Ishikawa (cell line): ENCODE results near the gene BMI1.

Experiments
- CEBPB ChIP-seq: IDR thresholded peaks from 2 replicates; pipeline ENCODE4 v1.6.1; 2012
- CREB1 ChIP-seq: IDR thresholded peaks from 2 replicates; pipeline ENCODE4 v1.6.1; 2012; ENCODE audit warnings: low read depth
- EGR1 ChIP-seq: IDR thresholded peaks from 2 replicates; pipeline ENCODE4 v1.6.1; 2012
- EP300 ChIP-seq: IDR thresholded peaks from 2 replicates; pipeline ENCODE4 v1.6.1; 2012; ENCODE audit warnings: borderline replicate concordance
- FOXM1 ChIP-seq: IDR thresholded peaks from 2 replicates; pipeline ENCODE4 v1.6.1; 2012; ENCODE audit warnings: low read depth, borderline replicate concordance
- NFIC ChIP-seq: IDR thresholded peaks from 2 replicates; pipeline ENCODE4 v1.6.1; 2012
- RAD21 ChIP-seq: IDR thresholded peaks from 2 replicates; pipeline ENCODE4 v1.6.1; 2012; ENCODE audit warnings: low read depth
- TAF1 ChIP-seq: IDR thresholded peaks from 2 replicates; pipeline ENCODE4 v1.6.1; 2012; ENCODE audit warnings: low read depth, mild to moderate bottlenecking
- TCF12 ChIP-seq: IDR thresholded peaks from 2 replicates; pipeline ENCODE4 v1.6.1; 2012; ENCODE audit warnings: low read depth
- TEAD4 ChIP-seq: IDR thresholded peaks from 2 replicates; pipeline ENCODE4 v1.6.1; 2012
- YY1 ChIP-seq: IDR thresholded peaks from 2 replicates; pipeline ENCODE4 v1.6.1; 2012; ENCODE audit warnings: low read depth
- ZBTB7A ChIP-seq: IDR thresholded peaks from 2 replicates; pipeline ENCODE4 v1.6.1; 2012; ENCODE audit warnings: low read depth
- TF ChIP-seq, protein P1 (sequence below): IDR thresholded peaks from 2 replicates; pipeline ENCODE4 v1.6.1; 2012; ENCODE audit warnings: low read depth, mild to moderate bottlenecking
- TF ChIP-seq, protein P2 (sequence below): IDR thresholded peaks from 2 replicates; pipeline ENCODE4 v1.6.1; 2012
- TF ChIP-seq, protein P3 (sequence below): IDR thresholded peaks from 2 replicates; pipeline ENCODE4 v1.6.1; 2012

BMI1 gene

DNA sequence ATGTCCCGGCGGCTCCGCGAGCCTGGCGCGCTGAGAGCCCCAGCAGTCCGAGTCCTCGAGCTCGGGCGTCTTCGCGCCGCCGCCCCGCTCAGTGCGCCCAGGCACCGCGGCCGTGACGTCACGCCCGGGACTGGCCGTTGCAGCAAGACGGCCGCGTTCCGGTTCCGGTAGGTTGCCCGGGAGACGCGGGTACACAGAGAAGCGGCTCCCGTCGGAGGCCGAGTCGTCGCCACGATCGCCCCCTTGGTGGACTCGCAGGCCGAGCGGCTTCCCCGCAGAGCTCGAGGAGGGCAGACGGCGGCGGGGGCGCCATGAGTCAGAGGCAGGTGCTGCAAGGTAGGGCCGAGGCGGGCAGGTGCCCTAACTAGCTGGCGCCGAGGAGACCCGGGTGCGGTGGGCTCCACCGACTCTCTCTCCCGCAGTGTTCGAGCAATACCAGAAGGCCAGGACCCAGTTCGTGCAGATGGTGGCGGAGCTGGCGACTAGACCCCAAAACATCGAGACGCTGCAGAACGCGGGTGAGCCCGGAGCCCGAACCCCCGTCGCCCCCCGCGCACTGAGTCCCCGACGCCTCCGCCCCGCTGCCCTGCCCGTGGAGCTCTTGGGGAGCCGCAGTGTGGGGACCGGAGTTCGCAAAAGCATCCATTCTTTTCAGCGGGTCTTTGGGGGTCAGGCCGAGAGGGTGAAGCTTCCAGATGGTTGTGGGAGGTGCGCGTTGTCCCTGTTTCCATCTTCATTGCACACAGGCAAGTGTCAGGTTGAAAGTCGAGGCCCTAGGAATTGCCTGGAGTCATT lies 24.6 kb downstream of the BMI1 start, which contains the start of gene SPAG6:
SPAG6 (plus strand) TSS at position 196 of the 795 bp plus-strand sequence; CDS start at position 312, 116 bp downstream.
- TF ChIP-seq TEAD4 (no peak), NFIC (no peak), RAD21 (no peak), CREB1 (no peak), ZBTB7A (no peak), FOXM1 (no peak), TCF12 (no peak), EP300 (no peak), CEBPB (no peak), TAF1 (no peak), YY1 (no peak), EGR1 (no peak)
- TF ChIP-seq, protein P1, sequence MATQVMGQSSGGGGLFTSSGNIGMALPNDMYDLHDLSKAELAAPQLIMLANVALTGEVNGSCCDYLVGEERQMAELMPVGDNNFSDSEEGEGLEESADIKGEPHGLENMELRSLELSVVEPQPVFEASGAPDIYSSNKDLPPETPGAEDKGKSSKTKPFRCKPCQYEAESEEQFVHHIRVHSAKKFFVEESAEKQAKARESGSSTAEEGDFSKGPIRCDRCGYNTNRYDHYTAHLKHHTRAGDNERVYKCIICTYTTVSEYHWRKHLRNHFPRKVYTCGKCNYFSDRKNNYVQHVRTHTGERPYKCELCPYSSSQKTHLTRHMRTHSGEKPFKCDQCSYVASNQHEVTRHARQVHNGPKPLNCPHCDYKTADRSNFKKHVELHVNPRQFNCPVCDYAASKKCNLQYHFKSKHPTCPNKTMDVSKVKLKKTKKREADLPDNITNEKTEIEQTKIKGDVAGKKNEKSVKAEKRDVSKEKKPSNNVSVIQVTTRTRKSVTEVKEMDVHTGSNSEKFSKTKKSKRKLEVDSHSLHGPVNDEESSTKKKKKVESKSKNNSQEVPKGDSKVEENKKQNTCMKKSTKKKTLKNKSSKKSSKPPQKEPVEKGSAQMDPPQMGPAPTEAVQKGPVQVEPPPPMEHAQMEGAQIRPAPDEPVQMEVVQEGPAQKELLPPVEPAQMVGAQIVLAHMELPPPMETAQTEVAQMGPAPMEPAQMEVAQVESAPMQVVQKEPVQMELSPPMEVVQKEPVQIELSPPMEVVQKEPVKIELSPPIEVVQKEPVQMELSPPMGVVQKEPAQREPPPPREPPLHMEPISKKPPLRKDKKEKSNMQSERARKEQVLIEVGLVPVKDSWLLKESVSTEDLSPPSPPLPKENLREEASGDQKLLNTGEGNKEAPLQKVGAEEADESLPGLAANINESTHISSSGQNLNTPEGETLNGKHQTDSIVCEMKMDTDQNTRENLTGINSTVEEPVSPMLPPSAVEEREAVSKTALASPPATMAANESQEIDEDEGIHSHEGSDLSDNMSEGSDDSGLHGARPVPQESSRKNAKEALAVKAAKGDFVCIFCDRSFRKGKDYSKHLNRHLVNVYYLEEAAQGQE = no peak
- TF ChIP-seq, protein P2, sequence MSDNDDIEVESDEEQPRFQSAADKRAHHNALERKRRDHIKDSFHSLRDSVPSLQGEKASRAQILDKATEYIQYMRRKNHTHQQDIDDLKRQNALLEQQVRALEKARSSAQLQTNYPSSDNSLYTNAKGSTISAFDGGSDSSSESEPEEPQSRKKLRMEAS = no peak
- TF ChIP-seq, protein P3, sequence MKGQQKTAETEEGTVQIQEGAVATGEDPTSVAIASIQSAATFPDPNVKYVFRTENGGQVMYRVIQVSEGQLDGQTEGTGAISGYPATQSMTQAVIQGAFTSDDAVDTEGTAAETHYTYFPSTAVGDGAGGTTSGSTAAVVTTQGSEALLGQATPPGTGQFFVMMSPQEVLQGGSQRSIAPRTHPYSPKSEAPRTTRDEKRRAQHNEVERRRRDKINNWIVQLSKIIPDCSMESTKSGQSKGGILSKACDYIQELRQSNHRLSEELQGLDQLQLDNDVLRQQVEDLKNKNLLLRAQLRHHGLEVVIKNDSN = no peak

DNA sequence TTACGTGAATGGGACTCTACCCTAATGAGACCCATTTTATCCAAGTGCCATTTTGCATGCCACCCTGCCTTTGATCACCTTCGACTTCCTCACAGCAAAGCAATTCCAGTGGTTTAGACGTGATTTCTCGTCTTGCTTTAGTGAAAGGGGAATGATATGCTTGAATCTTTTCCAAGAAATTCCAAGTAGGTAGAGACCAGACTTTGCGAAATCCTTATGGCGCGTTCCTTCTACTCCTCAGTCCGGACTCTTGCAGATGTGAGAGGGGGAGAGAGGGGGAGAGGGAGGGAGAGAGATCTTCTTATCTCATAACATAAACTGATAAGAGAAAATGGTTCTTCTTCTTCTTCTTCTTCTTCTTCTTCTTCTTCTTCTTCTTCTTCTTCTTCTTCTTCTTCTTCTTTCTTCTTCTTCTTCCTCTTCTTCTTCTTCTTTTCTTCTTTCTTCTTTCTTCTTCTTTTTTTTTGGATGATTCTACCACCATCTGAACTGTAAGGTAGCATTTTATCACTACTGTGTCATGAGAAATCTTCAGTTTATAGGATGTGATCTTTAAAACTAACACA lies 25.3 kb downstream of the BMI1 start:
- TF ChIP-seq CREB1 (no peak), YY1 (no peak), TEAD4 (no peak), EGR1 (no peak), EP300 (no peak), ZBTB7A (no peak), CEBPB (no peak), RAD21 (no peak), TCF12 (no peak), TAF1 (no peak), FOXM1 (no peak), NFIC (no peak)
- TF ChIP-seq, protein P2 = no peak
- TF ChIP-seq, protein P1 = no peak
- TF ChIP-seq, protein P3 = no peak

DNA sequence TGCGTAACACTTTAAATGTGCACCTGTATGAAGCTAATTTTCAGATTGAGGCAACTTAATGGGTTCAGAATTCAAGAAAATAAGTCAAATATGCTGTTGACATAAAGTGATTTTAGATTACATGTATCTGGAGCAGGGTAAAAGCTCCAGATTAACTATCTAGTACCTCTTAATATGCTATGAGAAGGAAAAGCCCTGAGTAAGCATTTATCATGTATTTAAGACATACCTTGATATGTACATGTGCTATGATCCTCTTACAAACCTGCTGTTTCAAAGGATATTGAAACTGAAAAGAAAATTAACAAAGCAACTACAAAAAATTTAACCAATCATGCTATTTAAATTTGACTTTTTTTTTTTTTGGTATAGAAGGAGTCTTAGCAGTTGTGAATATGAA lies 28.9 kb downstream of the BMI1 start:
- no peak for TF ChIP-seq RAD21

DNA sequence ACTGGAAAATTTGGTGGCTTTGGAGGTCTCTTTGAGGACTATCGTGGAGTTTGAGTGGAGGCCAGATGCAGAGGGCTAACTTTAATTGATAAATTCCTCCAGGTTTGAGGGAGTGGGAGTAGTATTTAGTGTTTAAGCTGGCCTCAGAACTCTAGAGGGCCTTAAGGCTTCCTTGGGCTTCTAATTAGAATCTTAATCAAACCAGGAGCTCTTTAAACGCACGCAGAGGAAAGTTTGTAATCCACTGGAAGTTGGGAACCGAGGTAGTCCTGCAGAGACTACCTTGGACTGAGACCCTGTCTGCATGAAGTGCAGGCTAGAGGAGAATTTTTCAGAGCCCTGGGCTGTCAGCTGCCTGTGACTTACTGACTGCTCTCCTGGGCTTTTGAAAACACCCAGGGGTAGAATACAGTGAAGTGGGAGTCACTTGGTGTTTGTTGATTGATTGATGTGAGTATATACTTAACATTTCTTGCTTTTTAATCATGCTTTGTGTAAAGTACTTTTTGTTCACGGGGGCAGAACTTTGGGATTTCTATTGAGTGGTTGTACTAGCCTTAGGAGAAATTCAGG lies 30.3 kb downstream of the BMI1 start:
- TF ChIP-seq RAD21 (no peak), YY1 (no peak), CEBPB (no peak), TEAD4 (no peak), EGR1 (no peak), FOXM1 (no peak), CREB1 (no peak), ZBTB7A (no peak)
- TF ChIP-seq, protein P1 = no peak
- TF ChIP-seq, protein P3 = no peak
